ENCODE results near the gene LFNG. TPM values are rescaled to one million over a fixed set of nuclear protein-coding genes. Genes with fewer than 3 reads are reported as not detected.

The LFNG gene
- total RNA-seq, 1 donor from 2014 or later = 44.9 TPM

- no peaks in the 10 kb centered on the region for H3K36me3 Mint-ChIP-seq (ENCODE audit: low read depth)
- H3K4me1 Mint-ChIP-seq = peaks cover 39% of the 10 kb centered on the region
- H3K4me3 Mint-ChIP-seq = peak overlapping the region; percentile 79
- TF ChIP-seq CTCF (conservative IDR thresholded peaks at IDR 0.05) = no peak
- no peak for DNase-seq (ENCODE audit: low read depth, low spot score)
- peaks cover 6% of the 10 kb centered on the region for H3K27me3 Mint-ChIP-seq (ENCODE audit: low read depth)
- H3K27ac Mint-ChIP-seq (ENCODE audit: unreplicated experiment) = no peak overlapping the region
- no peaks in the 10 kb centered on the region for H3K9me3 Mint-ChIP-seq
Observed at GRCh38 chr7:2517026-2517425, 2.5 kb upstream of the LFNG start.

- peak overlapping the region; percentile 79 for H3K4me3 Mint-ChIP-seq
- no peak for TF ChIP-seq CTCF (conservative IDR thresholded peaks at IDR 0.05)
- H3K27me3 Mint-ChIP-seq (ENCODE audit: low read depth) = peaks cover 7% of the 10 kb centered on the region
- no peaks in the 10 kb centered on the region for H3K36me3 Mint-ChIP-seq (ENCODE audit: low read depth)
- no peak overlapping the region for H3K27ac Mint-ChIP-seq (ENCODE audit: unreplicated experiment)
- no peaks in the 10 kb centered on the region for H3K9me3 Mint-ChIP-seq
- no peak for DNase-seq (ENCODE audit: low read depth, low spot score)
- peaks cover 42% of the 10 kb centered on the region for H3K4me1 Mint-ChIP-seq
Observed at GRCh38 chr7:2517678-2518507, 1.7 kb upstream of the LFNG start.

- H3K36me3 Mint-ChIP-seq (ENCODE audit: low read depth) = no peaks in the 10 kb centered on the region
- TF ChIP-seq CTCF (conservative IDR thresholded peaks at IDR 0.05) = no peak
- peaks cover 9% of the 10 kb centered on the region for H3K27me3 Mint-ChIP-seq (ENCODE audit: low read depth)
- no peak for DNase-seq (ENCODE audit: low read depth, low spot score)
- no peak overlapping the region for H3K27ac Mint-ChIP-seq (ENCODE audit: unreplicated experiment)
- H3K4me1 Mint-ChIP-seq = peaks cover 45% of the 10 kb centered on the region
- H3K9me3 Mint-ChIP-seq = no peaks in the 10 kb centered on the region
- peak overlapping the region; percentile 83 for H3K4me3 Mint-ChIP-seq
Observed at GRCh38 chr7:2518737-2519118, 846 bp upstream of the LFNG start.

- DNase-seq (ENCODE audit: low read depth, low spot score) = peak; percentile 39
- TF ChIP-seq CTCF (conservative IDR thresholded peaks at IDR 0.05) = peak; percentile 24
- no peaks in the 10 kb centered on the region for H3K36me3 Mint-ChIP-seq (ENCODE audit: low read depth)
- H3K4me1 Mint-ChIP-seq = peaks cover 48% of the 10 kb centered on the region
- peak overlapping the region; percentile 95 for H3K4me3 Mint-ChIP-seq
- H3K9me3 Mint-ChIP-seq = no peaks in the 10 kb centered on the region
- peak overlapping the region; percentile 27 for H3K27ac Mint-ChIP-seq (ENCODE audit: unreplicated experiment)
- H3K27me3 Mint-ChIP-seq (ENCODE audit: low read depth) = peaks cover 9% of the 10 kb centered on the region
Observed at GRCh38 chr7:2520131-2520760, 672 bp downstream of the LFNG start.

GRCh38 chr7:2520761-2521290, 1.3 kb downstream of the LFNG start:
- Mint-ChIP-seq H3K4me1 (peaks cover 51% of the 10 kb centered on the region), H3K27me3 (ENCODE audit: low read depth) (peaks cover 9% of the 10 kb centered on the region), H3K4me3 (peak overlapping the region; percentile 95), H3K36me3 (ENCODE audit: low read depth) (no peaks in the 10 kb centered on the region), H3K27ac (ENCODE audit: unreplicated experiment) (peak overlapping the region; percentile 50), H3K9me3 (no peaks in the 10 kb centered on the region)
- DNase-seq (ENCODE audit: low read depth, low spot score) = no peak
- TF ChIP-seq CTCF (conservative IDR thresholded peaks at IDR 0.05) = no peak
